Duodenal mucosa (tissue), 2 donors: ENCODE data around the gene AFF3.

Source experiments
- H3K27ac ChIP-seq: one replicate; pipeline ENCODE4 v1.7.0; 2013; ENCODE audit warnings: low read depth, low read length
- H3K27me3 ChIP-seq, 2 donors: one replicate each; pipeline ENCODE4 v1.7.0; 2013; ENCODE audit warnings: low read length in 2 of 2, control low read depth in 1 of 2; ENCODE audit not compliant: insufficient read depth in 2 of 2, control insufficient read depth in 1 of 2
- H3K36me3 ChIP-seq, 2 donors: one replicate each; pipeline ENCODE4 v1.7.0; 2013; ENCODE audit warnings: low read length in 2 of 2, control low read depth in 1 of 2; ENCODE audit not compliant: insufficient read depth in 2 of 2, control insufficient read depth in 1 of 2
- H3K4me1 ChIP-seq, 2 donors: one replicate each; pipeline ENCODE4 v1.7.0; 2013; ENCODE audit warnings: low read length in 2 of 2, control low read depth in 1 of 2; ENCODE audit not compliant: insufficient read depth in 2 of 2, control insufficient read depth in 1 of 2
- H3K4me3 ChIP-seq, 2 donors: one replicate each; pipeline ENCODE4 v1.7.0; 2013; ENCODE audit warnings: low read length in 2 of 2, low read depth in 1 of 2
- H3K9ac ChIP-seq, 2 donors: one replicate each; pipeline ENCODE4 v1.7.0; 2013; ENCODE audit warnings: low read length in 2 of 2, low read depth in 1 of 2
- H3K9me3 ChIP-seq, 2 donors: one replicate each; pipeline ENCODE4 v1.7.0; 2013; ENCODE audit warnings: low read length in 2 of 2, control low read depth in 1 of 2; ENCODE audit not compliant: control insufficient read depth in 1 of 2

Gene AFF3

DNA sequence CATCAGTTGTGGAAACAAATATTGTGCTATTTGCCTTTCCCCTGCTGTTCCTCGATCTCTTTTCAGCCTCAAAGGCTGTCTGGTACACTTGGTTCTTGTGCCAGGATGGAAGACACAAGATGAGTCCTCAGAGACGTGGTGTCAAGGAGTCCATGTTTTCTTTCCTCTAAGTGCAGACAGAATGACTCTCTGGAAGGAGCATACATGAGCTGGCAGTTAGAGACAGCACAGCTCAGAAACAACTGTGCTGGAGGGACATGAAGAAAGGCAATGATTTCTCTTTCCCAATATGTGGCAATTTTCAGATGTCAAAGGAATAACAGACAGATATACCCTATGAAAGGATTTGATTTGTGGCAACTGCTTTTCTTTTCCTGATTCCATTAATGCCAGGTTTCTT, 162.2 kb downstream of the AFF3 start:
- Histone ChIP-seq H3K36me3 (no peaks in the 10 kb centered on the region), H3K27ac (no peak overlapping the region), H3K9ac (no peak overlapping the region), H3K4me1 (no peaks in the 10 kb centered on the region), H3K27me3 (no peaks in the 10 kb centered on the region), H3K4me3 (no peak overlapping the region), H3K9me3 (no peaks in the 10 kb centered on the region)

DNA sequence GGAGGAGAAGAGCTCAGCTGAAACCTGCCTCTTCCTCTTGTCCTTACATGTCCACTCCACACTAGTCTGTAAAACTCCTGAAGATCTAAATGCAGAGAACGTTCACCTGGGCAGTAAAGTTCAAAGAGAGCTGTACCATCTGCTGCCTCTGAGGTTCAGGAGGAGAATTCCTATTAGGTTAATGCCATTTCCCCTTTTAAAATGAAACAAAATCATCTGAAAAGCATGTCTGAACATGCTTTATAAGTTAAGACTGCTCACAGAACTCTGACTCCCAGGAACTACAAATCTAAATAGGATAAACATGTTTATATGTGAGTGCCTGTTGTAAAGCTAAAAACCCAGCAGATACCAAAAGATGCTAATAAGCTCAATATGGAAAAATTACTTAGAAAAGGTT, 164.4 kb downstream of the AFF3 start:
- no peak overlapping the region for H3K27ac ChIP-seq
- H3K9me3 ChIP-seq = no peaks in the 10 kb centered on the region
- no peaks in the 10 kb centered on the region for H3K36me3 ChIP-seq
- no peak overlapping the region for H3K4me3 ChIP-seq
- no peaks in the 10 kb centered on the region for H3K27me3 ChIP-seq
- no peak overlapping the region for H3K9ac ChIP-seq
- no peaks in the 10 kb centered on the region for H3K4me1 ChIP-seq

DNA sequence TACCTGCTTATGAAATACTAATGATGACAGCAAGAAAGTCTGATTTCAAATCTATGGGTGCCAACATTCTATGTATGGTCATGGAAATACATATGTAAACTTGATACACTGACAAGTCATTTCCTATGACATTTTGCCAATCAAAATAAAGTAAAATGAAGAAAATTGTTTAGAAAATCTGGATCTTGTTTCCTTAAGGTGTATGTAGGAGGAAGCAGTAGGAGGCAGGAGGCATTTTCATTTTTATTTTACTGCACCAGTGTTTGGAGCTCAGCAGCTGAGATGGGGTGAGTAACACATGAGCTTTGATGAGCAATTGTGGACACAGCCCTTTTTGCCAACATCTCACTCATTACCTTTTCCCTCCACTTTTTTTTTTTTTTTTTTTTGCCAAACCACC, 167.0 kb downstream of the AFF3 start:
- H3K27me3 ChIP-seq = peaks cover 3% of the 10 kb centered on the region in 2 donors
- no peak overlapping the region for H3K27ac ChIP-seq
- no peaks in the 10 kb centered on the region for H3K4me1 ChIP-seq
- no peak overlapping the region for H3K9ac ChIP-seq
- H3K9me3 ChIP-seq = no peaks in the 10 kb centered on the region
- no peak overlapping the region for H3K4me3 ChIP-seq
- no peaks in the 10 kb centered on the region for H3K36me3 ChIP-seq

DNA sequence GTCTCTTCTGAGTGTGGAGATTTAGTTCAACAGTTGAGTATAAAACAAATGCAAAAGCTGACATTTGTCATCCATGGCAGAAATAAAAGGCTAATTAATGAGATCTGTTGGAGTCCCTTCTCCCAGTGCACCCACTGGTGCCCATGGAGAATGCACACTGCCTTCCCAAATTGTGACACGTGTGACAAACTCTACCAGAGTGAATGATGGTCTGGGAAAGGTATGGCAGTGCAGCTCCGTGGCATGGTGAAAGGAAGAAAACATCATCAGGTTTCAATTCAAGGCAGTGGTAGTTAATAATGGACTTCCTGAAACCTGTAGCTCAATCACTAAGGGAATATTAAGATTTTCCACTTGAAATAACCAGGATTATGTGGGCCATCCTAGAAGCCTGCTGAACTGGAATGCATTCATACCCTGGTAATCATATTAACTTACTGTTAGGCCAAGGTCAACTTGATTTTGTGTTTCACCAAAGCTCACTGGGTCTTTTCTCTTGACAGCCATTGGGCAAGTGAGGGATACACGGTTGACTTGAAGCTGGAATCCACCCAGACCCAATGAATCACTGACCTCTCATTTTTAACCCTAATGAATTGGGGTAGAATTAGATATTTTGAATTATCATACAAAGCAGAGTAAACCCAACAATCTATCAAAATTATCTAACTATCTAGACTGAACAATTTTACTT, 167.6 kb downstream of the AFF3 start:
- Histone ChIP-seq H3K4me1 (no peaks in the 10 kb centered on the region), H3K27me3 (peaks cover 3 to 4% of the 10 kb centered on the region in 2 donors), H3K4me3 (no peak overlapping the region), H3K36me3 (no peaks in the 10 kb centered on the region), H3K9ac (no peak overlapping the region), H3K27ac (no peak overlapping the region), H3K9me3 (no peaks in the 10 kb centered on the region)

DNA sequence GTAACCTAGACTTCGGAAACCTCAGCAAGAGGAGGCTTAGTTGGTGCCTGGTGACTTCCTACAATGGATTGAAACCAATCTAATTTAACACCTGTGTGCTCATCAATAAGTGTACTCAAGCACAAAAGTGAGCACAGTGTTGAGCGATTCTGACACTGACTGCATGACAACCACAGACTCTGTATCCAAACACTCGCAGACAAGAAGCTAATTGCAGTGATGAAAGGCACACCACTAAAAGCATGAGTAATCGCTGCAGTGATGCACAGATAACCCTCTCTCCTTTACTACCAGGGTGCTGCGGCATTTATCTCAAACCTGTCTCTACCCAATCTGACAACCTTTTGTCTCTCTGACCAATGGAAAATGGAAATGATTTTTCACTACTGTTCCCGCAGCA, 168.1 kb downstream of the AFF3 start:
- Histone ChIP-seq H3K4me1 (no peaks in the 10 kb centered on the region), H3K4me3 (no peak overlapping the region), H3K9ac (no peak overlapping the region), H3K36me3 (no peaks in the 10 kb centered on the region), H3K27ac (no peak overlapping the region), H3K9me3 (no peaks in the 10 kb centered on the region), H3K27me3 (peaks cover 3 to 4% of the 10 kb centered on the region in 2 donors)

DNA sequence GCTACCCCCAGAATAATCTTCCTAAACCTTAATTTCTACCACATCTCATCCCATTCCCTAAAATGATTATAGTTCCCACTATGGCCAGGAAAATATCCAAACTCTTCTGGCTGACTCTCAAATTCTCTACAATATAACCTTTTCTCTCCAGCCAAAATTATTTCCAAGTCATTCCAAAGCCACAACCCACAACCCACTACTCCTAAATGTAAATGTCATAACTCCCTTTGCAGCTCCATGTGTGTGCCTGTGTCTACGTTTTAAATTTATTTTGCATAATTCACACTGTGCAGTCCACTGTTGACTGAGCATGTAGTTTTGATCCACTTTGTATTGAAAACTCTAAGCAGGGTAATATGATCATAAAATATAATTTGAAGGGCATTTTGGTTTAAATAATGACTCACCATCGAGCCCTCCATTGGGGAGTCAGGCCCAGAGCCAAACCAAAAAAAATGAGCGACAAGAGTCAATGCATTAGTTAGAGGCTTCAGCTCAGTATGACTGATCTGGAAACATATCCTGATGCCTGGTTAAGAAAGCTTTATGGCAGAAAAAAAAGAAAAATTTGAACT, 171.0 kb downstream of the AFF3 start:
- H3K4me1 ChIP-seq = no peaks in the 10 kb centered on the region
- no peak overlapping the region for H3K4me3 ChIP-seq
- H3K9ac ChIP-seq = no peak overlapping the region
- no peak overlapping the region for H3K27ac ChIP-seq
- H3K9me3 ChIP-seq = no peaks in the 10 kb centered on the region
- H3K27me3 ChIP-seq = peaks cover 3 to 4% of the 10 kb centered on the region in 2 donors
- no peaks in the 10 kb centered on the region for H3K36me3 ChIP-seq

DNA sequence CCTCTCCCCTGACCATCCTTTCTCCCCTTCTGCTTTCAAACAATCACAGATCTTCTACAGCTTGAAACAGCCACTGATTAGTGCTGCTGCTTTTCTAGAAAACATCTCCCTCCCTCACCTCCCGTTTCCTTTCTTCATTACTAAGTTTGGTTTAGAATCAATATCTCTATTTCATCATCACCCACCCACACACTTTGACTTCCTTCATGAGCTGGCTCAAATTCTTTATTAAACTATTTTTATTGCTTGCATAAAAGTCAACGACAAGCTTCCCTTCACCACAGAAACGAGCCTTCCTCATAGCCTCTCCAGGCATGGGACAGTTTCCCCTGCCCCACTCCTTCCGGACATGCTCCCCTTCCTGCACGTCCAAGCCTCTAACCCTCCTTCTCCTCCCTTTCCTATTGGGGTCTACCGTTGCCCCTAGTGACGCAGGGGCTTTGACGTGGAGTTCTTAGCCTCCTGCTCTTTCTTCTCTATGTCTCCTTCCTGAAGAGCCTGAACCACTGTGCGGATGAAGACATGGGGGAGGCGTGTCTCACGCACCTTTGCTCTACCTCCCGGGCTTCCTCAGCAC, 172.0 kb downstream of the AFF3 start:
- Histone ChIP-seq H3K36me3 (no peaks in the 10 kb centered on the region), H3K27me3 (peaks cover 3 to 4% of the 10 kb centered on the region in 2 donors), H3K27ac (no peak overlapping the region), H3K9ac (no peak overlapping the region), H3K9me3 (no peaks in the 10 kb centered on the region), H3K4me3 (no peak overlapping the region), H3K4me1 (no peaks in the 10 kb centered on the region)

DNA sequence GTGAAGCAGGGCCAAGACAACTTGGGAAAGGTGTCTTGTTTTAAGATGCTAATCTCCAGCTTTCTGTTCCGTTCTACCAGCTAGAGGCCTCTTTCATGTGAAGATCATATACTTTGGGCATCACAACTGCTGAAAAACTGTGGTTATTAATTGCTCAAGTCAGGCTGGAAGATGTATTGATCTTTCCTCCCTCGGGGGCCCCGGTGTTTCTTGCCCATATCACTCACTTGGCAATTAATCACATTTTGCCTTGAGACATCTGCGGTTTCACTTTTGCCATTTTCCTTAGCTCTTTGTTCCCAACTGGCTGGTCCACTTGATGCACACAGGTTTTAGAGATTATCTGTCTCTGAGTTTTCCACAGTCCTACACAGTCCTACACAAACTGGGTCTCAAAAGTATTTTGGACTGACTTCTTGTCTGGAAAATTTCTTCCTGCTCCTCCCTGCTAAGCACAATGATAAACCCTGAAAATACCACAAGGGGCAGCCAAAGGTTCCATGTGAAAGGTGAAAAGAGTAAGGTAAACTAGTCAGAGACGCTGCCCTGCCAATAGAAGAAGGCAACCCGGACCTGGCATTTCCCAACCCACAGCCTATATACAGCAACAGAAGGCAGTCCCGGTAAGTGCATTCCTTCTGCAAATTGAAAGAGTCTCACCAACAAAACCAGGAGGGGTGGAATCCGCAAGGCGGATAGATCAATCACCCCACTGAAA, 181.0 kb downstream of the AFF3 start:
- Histone ChIP-seq H3K9ac (no peak overlapping the region), H3K27ac (no peak overlapping the region), H3K4me3 (no peak overlapping the region), H3K27me3 (peaks cover 0 to 5% of the 10 kb centered on the region in 2 donors), H3K36me3 (no peaks in the 10 kb centered on the region), H3K4me1 (peaks cover 0 to 3% of the 10 kb centered on the region in 2 donors), H3K9me3 (no peaks in the 10 kb centered on the region)

DNA sequence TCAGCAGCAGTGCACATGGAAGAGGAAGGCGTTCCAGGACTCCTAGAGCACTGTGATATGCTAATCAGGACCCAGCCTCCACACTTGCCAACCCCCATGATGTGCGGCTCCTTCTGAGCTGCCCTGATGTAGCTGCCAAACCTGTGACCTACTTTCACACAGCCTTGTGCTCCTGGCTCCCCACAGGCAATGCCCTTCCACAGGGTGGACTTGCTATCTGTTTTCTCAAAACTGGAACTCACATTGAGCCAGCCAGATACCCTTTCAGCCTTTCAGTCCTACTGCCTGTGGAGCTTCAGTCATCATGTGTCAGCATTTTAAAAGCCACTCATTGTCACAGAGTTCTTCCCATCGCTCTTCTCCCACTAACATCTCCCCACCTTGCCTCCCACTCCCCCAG, 181.6 kb downstream of the AFF3 start:
- H3K4me3 ChIP-seq = no peak overlapping the region
- peaks cover 0 to 5% of the 10 kb centered on the region in 2 donors for H3K27me3 ChIP-seq
- H3K27ac ChIP-seq = no peak overlapping the region
- peaks cover 0 to 3% of the 10 kb centered on the region in 2 donors for H3K4me1 ChIP-seq
- H3K9ac ChIP-seq = no peak overlapping the region
- H3K9me3 ChIP-seq = no peaks in the 10 kb centered on the region
- no peaks in the 10 kb centered on the region for H3K36me3 ChIP-seq

DNA sequence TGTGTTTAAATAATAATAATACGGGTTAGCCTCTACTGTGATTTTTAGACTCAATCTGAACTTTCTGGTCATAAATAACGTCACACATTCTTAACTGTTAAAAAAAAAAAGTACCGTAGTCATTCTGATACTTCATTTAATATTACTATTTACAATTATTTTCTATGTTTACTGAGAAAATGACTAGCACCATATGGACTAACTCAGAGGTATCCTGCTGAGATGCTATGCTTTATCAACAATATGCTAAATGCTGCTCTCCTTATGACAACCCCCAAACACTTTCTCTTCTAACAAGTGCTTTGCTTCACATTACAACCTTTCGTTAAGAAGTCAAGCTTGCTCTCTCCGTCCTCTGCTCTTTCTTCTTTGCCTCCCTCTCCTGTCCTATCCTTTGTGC, 182.1 kb downstream of the AFF3 start:
- H3K9ac ChIP-seq = no peak overlapping the region
- H3K4me1 ChIP-seq = peaks cover 0 to 3% of the 10 kb centered on the region in 2 donors

More for the DNA sequence above, 182.1 kb downstream of the AFF3 start:
- H3K36me3 ChIP-seq = no peaks in the 10 kb centered on the region
- no peak overlapping the region for H3K4me3 ChIP-seq
- H3K9me3 ChIP-seq = no peaks in the 10 kb centered on the region
- peaks cover 0 to 5% of the 10 kb centered on the region in 2 donors for H3K27me3 ChIP-seq
- no peak overlapping the region for H3K27ac ChIP-seq
